Esophagus muscularis mucosa (tissue), 4 donors: ENCODE measurements around the gene PLEKHG7. TPM values are rescaled to one million over a fixed set of nuclear protein-coding genes. Genes with fewer than 3 reads are reported as not detected.
A peak's percentile ranks its signal among the peaks of the same experiment; 100 is the strongest.
"Not testable (repeated sequence)": the region's sequence is repeated elsewhere in the genome, so short reads cannot be mapped to it uniquely, and the experiment has no call there.

Source experiments
- DNase-seq: peaks from one replicate; pipeline ENCODE4 v3.0.0-alpha.2; 2017; ENCODE audit errors: extremely low spot score
- H3K27ac ChIP-seq, 4 donors: fragments of 200-600 bp; sonication (generic); replicated peaks in 1 of 4; 1 replicate in 3 of 4; 2 replicates in 1 of 4; pipeline ENCODE4 v1.5.1; 2016 to 2019; ENCODE audit warnings: mild to moderate bottlenecking in 1 of 4
- H3K27me3 ChIP-seq, 4 donors: fragments of 200-600 bp; sonication (generic); one replicate each; pipeline versions ENCODE4 v1.5.1 to v1.6.0; 2016 to 2019
- H3K36me3 ChIP-seq, 4 donors: fragments of 200-600 bp; sonication (generic); one replicate each; pipeline ENCODE4 v1.5.1; 2016 to 2019
- H3K4me1 ChIP-seq, 4 donors: fragments of 200-600 bp; sonication (generic); one replicate each; pipeline ENCODE4 v1.5.1; 2016 to 2019
- H3K4me3 ChIP-seq, 4 donors: fragments of 200-600 bp; sonication (generic); 1 replicate in 2 of 4; 2 replicates in 2 of 4; pipeline ENCODE4 v1.5.1; 2016 to 2019; ENCODE audit warnings: mild to moderate bottlenecking in 4 of 4, moderate library complexity in 1 of 4
- H3K9me3 ChIP-seq, 4 donors: fragments of 200-600 bp; sonication (generic); 1 replicate in 3 of 4; 2 replicates in 1 of 4; pipeline ENCODE4 v1.5.1; 2016 to 2019
- EP300 ChIP-seq: sonication (generic); formaldehyde crosslinking; IDR thresholded peaks from one replicate; pipeline ENCODE4 v1.6.1; 2017; ENCODE audit warnings: antibody characterized with exemption
- POLR2A ChIP-seq: fragments of 450-650 bp; IDR thresholded peaks from one replicate; pipeline ENCODE4 v1.6.1; 2017; ENCODE audit warnings: antibody characterized with exemption, moderate library complexity, mild to moderate bottlenecking, low read depth
- POLR2AphosphoS5 ChIP-seq, 2 donors: sonication (generic); formaldehyde crosslinking; IDR thresholded peaks; one replicate each; pipeline ENCODE4 v1.6.1; 2017; ENCODE audit warnings: antibody characterized with exemption in 2 of 2
- WGBS: methylation state at CpG from one replicate; pipeline ENCODE4 v1.1.5; 2018; 5-methylcytosine and 5-hydroxymethylcytosine counted together
- intact Hi-C: fragments of 100-400 bp; cut with DNase I; formaldehyde crosslinking; loops from one replicate; pipeline ENCODE4 v1.15.1; 2023
- total RNA-seq, 4 donors: library from RNA; depleted of rRNA; stranded (reverse); fragments of >200 nt; gene quantifications; one replicate each; pipeline versions ENCODE4 v1.1.0 to v1.2.1, GENCODE V29; 2016
- TF ChIP-seq, protein P1 (sequence below), 3 experiments: fragments of 200-600 bp in 2 of 3; fragments of 450-650 bp in 1 of 3; sonication (generic) in 2 of 3; IDR thresholded peaks; one replicate each; pipeline ENCODE4 v1.5.1; 2017 to 2019; ENCODE audit warnings: antibody characterized with exemption in 3 of 3, mild to moderate bottlenecking in 2 of 3, moderate library complexity in 1 of 3

Gene PLEKHG7
- total RNA-seq: not detected

DNA sequence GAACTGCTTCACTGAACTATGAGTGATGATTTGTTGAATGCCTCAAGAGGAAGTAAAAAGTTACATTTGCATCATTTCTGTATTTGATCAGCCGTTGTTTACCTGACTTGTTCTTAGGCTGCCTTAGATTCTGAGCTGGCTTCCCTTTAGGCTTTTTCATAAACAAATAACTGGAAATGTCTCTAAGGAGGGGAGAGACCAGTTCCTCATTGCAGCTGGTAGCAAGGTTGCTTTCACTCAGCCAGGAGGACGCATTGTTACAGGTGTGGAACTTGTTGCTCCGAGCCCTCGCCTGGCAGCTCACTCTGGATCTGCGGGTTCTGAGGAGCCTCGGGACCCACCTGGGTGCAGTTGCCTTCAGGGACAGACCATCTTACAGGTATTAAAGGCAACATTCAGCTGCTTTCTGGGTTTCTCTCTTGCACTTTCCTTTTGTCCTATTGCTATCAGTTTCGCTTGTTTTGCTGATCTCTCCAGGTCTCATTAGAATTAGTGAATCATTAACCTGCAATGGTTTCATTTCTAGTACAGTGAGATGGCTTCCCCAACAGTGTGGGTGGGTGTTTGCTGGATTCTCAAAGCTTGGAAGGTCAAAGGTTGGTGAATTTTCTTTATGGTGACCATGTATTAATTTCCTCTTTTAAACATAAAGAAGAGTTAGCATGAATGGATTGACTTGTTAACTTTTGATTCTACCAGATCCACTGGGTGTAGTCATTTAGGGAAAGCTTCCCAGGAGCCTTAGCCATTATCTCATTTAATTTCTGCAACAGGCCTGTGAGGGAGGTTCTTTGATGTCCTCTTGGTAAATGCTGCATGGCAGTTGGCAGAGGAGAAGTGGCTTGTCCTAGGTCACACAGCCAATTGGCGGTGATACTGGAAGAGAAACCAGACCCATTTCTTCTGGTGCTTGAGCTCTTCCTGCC lies at the start of gene PLEKHG7:
Gene PLEKHG7, plus strand, starts transcription at position 236 of the 926 bp plus-strand sequence. CDS start 3,643 bp downstream, outside the sequence.
- DNase-seq: no peak
- H3K4me3 ChIP-seq: no peak within 1 kb of the TSS
- intact Hi-C loops: no loop called here

GRCh38 chr12:92654256-92654655 lies 48.5 kb upstream of the PLEKHG7 start:
- H3K27ac ChIP-seq, H3K9me3 ChIP-seq, H3K36me3 ChIP-seq, H3K4me3 ChIP-seq, intact Hi-C loops, DNase-seq, H3K27me3 ChIP-seq: not testable (repeated sequence)
- peaks cover 0 to 13% (median 8%) of the 10 kb centered on the region in 4 donors for H3K4me1 ChIP-seq
- WGBS: 98% methylated on average over 4 of the region's 4 CpGs

More for the DNA sequence above, at the start of gene PLEKHG7:
- WGBS: 88% methylated on average over 8 of the region's 8 CpGs
- H3K27ac ChIP-seq: no peak within 1 kb of the TSS
- TF ChIP-seq POLR2A: no peak
- no peak for TF ChIP-seq EP300
- TF ChIP-seq, protein P1, sequence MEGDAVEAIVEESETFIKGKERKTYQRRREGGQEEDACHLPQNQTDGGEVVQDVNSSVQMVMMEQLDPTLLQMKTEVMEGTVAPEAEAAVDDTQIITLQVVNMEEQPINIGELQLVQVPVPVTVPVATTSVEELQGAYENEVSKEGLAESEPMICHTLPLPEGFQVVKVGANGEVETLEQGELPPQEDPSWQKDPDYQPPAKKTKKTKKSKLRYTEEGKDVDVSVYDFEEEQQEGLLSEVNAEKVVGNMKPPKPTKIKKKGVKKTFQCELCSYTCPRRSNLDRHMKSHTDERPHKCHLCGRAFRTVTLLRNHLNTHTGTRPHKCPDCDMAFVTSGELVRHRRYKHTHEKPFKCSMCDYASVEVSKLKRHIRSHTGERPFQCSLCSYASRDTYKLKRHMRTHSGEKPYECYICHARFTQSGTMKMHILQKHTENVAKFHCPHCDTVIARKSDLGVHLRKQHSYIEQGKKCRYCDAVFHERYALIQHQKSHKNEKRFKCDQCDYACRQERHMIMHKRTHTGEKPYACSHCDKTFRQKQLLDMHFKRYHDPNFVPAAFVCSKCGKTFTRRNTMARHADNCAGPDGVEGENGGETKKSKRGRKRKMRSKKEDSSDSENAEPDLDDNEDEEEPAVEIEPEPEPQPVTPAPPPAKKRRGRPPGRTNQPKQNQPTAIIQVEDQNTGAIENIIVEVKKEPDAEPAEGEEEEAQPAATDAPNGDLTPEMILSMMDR (IDR thresholded peaks at IDR 0.05): no peak
- no peak for TF ChIP-seq POLR2AphosphoS5 (IDR thresholded peaks at IDR 0.05)
- H3K9me3 ChIP-seq: no peaks in the 10 kb centered on the region
- no peaks in the 10 kb centered on the region for H3K36me3 ChIP-seq
- no peaks in the 10 kb centered on the region for H3K4me1 ChIP-seq
- no peaks in the 10 kb centered on the region for H3K27me3 ChIP-seq

DNA sequence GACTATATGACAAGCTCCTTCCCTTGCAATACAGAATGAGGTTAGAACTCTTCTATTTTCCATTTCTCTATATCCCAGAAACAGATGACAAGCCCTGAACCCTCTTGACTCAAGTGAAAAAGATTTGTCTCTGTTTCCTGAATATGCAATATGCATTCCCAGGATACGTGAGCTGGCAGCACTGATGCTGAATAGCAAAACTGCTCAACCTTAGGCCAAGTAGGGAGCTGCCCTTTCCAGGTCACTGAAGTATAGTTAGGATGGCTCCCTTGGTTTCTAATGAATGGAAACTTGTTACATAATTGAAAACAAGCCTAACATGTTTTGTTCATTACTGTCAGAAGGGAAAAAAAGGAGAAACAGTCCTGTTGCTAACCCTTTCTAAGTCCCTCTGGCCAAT lies 47.9 kb upstream of the PLEKHG7 start:
- WGBS: 30% methylated on average over 1 of the region's 1 CpG
- H3K4me1 ChIP-seq: peaks cover 0 to 13% (median 8%) of the 10 kb centered on the region in 4 donors
- H3K4me3 ChIP-seq: no peak overlapping the region
- intact Hi-C loops: no loop called here
- no peak overlapping the region for H3K27ac ChIP-seq
- H3K9me3 ChIP-seq: no peaks in the 10 kb centered on the region
- TF ChIP-seq EP300 (no peak), POLR2AphosphoS5 (IDR thresholded peaks at IDR 0.05) (no peak), POLR2A (no peak)
- TF ChIP-seq, protein P1 (IDR thresholded peaks at IDR 0.05): no peak
- peak; percentile 34 for DNase-seq
- no peaks in the 10 kb centered on the region for H3K36me3 ChIP-seq
- H3K27me3 ChIP-seq: no peaks in the 10 kb centered on the region

- TF ChIP-seq, protein P1 (IDR thresholded peaks at IDR 0.05): no peak
- 97% methylated on average over 1 of the region's 1 CpG for WGBS
- peaks cover 0 to 13% (median 8%) of the 10 kb centered on the region in 4 donors for H3K4me1 ChIP-seq
- no peaks in the 10 kb centered on the region for H3K36me3 ChIP-seq
- no peak for DNase-seq
- no peaks in the 10 kb centered on the region for H3K27me3 ChIP-seq
- intact Hi-C loops: no loop called here
- H3K9me3 ChIP-seq: no peaks in the 10 kb centered on the region
- no peak overlapping the region for H3K27ac ChIP-seq
- H3K4me3 ChIP-seq: no peak overlapping the region
These were observed 45.9 kb upstream of the PLEKHG7 start for GRCh38 chr12:92656911-92657310.

GRCh38 chr12:92657770-92658169 lies 45.0 kb upstream of the PLEKHG7 start:
- no peak for TF ChIP-seq POLR2AphosphoS5 (IDR thresholded peaks at IDR 0.05)
- no peak for TF ChIP-seq EP300
- no peak for TF ChIP-seq POLR2A
- TF ChIP-seq, protein P1 (IDR thresholded peaks at IDR 0.05): no peak
- H3K4me3 ChIP-seq: no peak overlapping the region
- intact Hi-C loops: no loop called here
- peaks cover 0 to 13% (median 8%) of the 10 kb centered on the region in 4 donors for H3K4me1 ChIP-seq
- DNase-seq: peak; percentile 29
- no peaks in the 10 kb centered on the region for H3K27me3 ChIP-seq
- H3K36me3 ChIP-seq: no peaks in the 10 kb centered on the region
- 95% methylated on average over 4 of the region's 4 CpGs for WGBS
- no peak overlapping the region for H3K27ac ChIP-seq
- H3K9me3 ChIP-seq: no peaks in the 10 kb centered on the region
